T-helper 17 cell (primary cell): ENCODE results near the gene SEMA3F. TPM values are rescaled to one million over a fixed set of nuclear protein-coding genes. Genes with fewer than 3 reads are reported as not detected.

ENCODE experiments used
- ATAC-seq: fragments of 150-1000 bp; cut with Tn5 transposase; 2 replicates; pipeline ENCODE4 v1.10.0; 2021; ENCODE audit warnings: mild to moderate bottlenecking, moderate library complexity
- DNase-seq, 3 donors: peaks; one replicate each; pipeline versions ENCODE4 v3.0.0 to v3.0.0-alpha.2; 2020 to 2021
- H3K9me3 ChIP-seq: one replicate; pipeline ENCODE4 v1.7.0; 2013; ENCODE audit warnings: low read length, mild to moderate bottlenecking; ENCODE audit not compliant: control insufficient read depth, poor library complexity, severe bottlenecking
- H3K27ac Mint-ChIP-seq: one replicate; pipeline ENCODE4 v1.8.0; 2022; ENCODE audit warnings: mild to moderate bottlenecking, moderate library complexity, mixed read lengths
- H3K27me3 Mint-ChIP-seq: one replicate; pipeline ENCODE4 v1.8.0; 2022; ENCODE audit warnings: mixed read lengths
- H3K36me3 Mint-ChIP-seq: one replicate; pipeline ENCODE4 v1.8.0; 2022; ENCODE audit warnings: low read depth, mixed read lengths
- H3K4me1 Mint-ChIP-seq: one replicate; pipeline ENCODE4 v1.8.0; 2022; ENCODE audit warnings: mild to moderate bottlenecking, mixed read lengths
- H3K4me3 Mint-ChIP-seq: one replicate; pipeline ENCODE4 v1.8.0; 2022; ENCODE audit warnings: mild to moderate bottlenecking, moderate library complexity, mixed read lengths
- total RNA-seq, 4 donors: library from RNA in 2 of 4; stranded (reverse) in 2 of 4; gene quantifications; one replicate each; pipeline ENCODE4 v1.2.3 and lab custom pipeline; 2022 to 2026

Gene SEMA3F
- total RNA-seq, 2 donors from 2014 or later = 0.18 TPM; not detected in 1

DNA sequence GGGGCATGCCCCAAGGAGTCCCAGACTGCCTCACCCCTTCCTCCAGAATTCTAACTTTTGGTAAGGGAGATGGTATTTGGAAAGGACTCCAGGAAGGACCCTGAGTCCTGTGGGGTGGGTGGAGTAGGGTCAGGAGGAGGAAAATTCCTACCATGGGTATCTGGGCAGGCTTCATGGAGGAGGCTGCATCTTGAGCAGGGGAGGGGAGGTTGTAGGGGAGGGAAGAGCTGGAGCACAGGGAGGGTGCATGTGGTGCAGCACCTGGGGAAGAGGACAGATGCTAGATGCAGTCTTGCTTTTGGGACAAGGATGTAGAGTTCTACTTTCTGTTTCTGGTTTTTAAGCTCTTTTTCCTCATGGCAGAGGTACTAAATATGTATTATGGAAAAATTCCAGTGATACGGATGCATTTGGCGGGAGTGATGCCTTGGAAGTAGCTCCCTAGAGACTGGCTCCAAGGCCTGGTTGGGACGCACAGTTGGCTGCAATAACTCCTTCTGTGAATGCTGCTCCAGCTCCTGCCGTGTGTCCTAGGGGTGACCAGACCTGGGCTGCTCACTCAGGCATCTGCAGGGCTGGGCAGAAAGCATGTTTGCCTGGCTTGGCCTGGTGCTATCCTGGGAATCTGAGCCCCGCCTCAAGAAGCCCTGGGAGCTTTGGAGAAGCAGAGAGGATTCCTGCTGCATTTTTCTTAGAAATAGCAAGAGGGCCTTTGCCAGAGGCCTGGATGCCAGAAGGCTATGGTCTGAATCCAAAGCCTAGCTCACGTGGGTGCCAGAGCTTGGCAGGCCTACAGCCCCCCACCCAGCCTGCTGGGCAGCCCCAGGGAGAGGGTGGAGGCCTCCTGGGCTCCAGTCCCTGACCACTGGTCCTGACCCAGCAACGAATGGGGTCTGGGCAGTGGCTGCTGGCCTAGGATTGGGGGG is 10.1 kb downstream of the SEMA3F start:
- H3K4me1 Mint-ChIP-seq = no peaks in the 10 kb centered on the region
- ATAC-seq (no peak), DNase-seq (no peak)
- no peak overlapping the region for H3K27ac Mint-ChIP-seq
- peaks cover 9% of the 10 kb centered on the region for H3K27me3 Mint-ChIP-seq
- no peaks in the 10 kb centered on the region for H3K9me3 ChIP-seq
- no peaks in the 10 kb centered on the region for H3K36me3 Mint-ChIP-seq
- H3K4me3 Mint-ChIP-seq = no peak overlapping the region

GRCh38 chr3:50165910-50166538 is 10.9 kb downstream of the SEMA3F start:
- H3K9me3 ChIP-seq = no peaks in the 10 kb centered on the region
- H3K4me1 Mint-ChIP-seq = no peaks in the 10 kb centered on the region
- ATAC-seq = no peak
- H3K4me3 Mint-ChIP-seq = no peak overlapping the region
- DNase-seq = no peak
- H3K36me3 Mint-ChIP-seq = no peaks in the 10 kb centered on the region
- peaks cover 9% of the 10 kb centered on the region for H3K27me3 Mint-ChIP-seq
- no peak overlapping the region for H3K27ac Mint-ChIP-seq

DNA sequence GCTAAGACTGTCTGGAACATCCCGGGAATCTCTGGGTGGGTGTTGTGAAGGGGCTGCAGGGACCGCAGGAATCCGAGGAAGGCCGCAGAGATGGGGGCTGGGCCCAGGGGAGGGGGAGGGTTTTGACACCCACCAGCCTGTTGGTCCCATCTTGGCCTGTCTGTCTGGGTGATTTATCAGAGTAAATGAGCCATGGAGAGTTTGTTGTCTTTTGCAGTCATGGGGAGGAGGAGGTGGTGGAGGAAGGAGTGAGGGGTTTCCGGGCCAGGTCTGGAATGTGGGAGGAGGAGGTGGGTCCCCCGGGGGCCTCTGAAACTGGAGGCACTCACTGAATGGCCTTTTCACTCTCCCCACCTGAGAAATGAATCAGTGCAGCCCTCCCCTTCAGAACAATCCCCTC is 11.5 kb downstream of the SEMA3F start:
- no peaks in the 10 kb centered on the region for H3K4me1 Mint-ChIP-seq
- no peaks in the 10 kb centered on the region for H3K36me3 Mint-ChIP-seq
- H3K27me3 Mint-ChIP-seq = peaks cover 9% of the 10 kb centered on the region
- no peak overlapping the region for H3K4me3 Mint-ChIP-seq
- DNase-seq = no peak
- H3K27ac Mint-ChIP-seq = no peak overlapping the region
- ATAC-seq = no peak
- no peaks in the 10 kb centered on the region for H3K9me3 ChIP-seq

- H3K27ac Mint-ChIP-seq = no peak overlapping the region
- ATAC-seq (no peak), DNase-seq (no peak)
- H3K4me1 Mint-ChIP-seq = no peaks in the 10 kb centered on the region
- H3K36me3 Mint-ChIP-seq = no peaks in the 10 kb centered on the region
- no peak overlapping the region for H3K4me3 Mint-ChIP-seq
- H3K9me3 ChIP-seq = no peaks in the 10 kb centered on the region
- H3K27me3 Mint-ChIP-seq = peaks cover 9% of the 10 kb centered on the region
These were observed 12.1 kb downstream of the SEMA3F start for GRCh38 chr3:50167069-50167840.

- peaks cover 9% of the 10 kb centered on the region for H3K27me3 Mint-ChIP-seq
- no peak overlapping the region for H3K27ac Mint-ChIP-seq
- ATAC-seq = no peak
- no peak overlapping the region for H3K4me3 Mint-ChIP-seq
- H3K4me1 Mint-ChIP-seq = no peaks in the 10 kb centered on the region
- no peak for DNase-seq
- H3K36me3 Mint-ChIP-seq = no peaks in the 10 kb centered on the region
- no peaks in the 10 kb centered on the region for H3K9me3 ChIP-seq
These were observed 12.7 kb downstream of the SEMA3F start for GRCh38 chr3:50167841-50168209.

- Mint-ChIP-seq H3K27me3 (peaks cover 9% of the 10 kb centered on the region), H3K27ac (no peak overlapping the region), H3K4me1 (no peaks in the 10 kb centered on the region), H3K4me3 (no peak overlapping the region), H3K36me3 (no peaks in the 10 kb centered on the region)
- H3K9me3 ChIP-seq = no peaks in the 10 kb centered on the region
- no peak for DNase-seq
- no peak for ATAC-seq
These were observed 13.3 kb downstream of the SEMA3F start for GRCh38 chr3:50168388-50168787.

DNA sequence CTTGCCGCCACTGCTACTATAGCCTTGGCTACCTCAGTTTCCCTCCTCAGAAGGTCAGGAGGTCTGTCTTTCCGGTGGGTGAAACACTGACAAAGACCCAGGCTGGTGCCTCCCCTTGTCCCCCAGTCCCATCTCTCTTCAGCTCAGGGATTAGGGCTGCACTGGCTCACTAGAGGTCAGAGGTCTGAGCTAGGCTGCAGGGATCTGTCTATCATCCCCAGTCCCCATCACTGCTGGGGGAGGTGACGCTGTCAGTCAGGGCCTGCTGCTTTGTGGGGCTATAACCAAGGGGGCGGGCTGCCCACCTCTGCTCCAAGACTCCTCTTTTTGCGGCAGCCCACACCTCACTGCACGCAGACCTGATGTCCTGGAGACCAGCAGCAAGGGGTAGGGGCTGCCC is 13.7 kb downstream of the SEMA3F start:
- DNase-seq (no peak), ATAC-seq (no peak)
- Mint-ChIP-seq H3K27me3 (peaks cover 9% of the 10 kb centered on the region), H3K4me3 (no peak overlapping the region), H3K27ac (no peak overlapping the region), H3K36me3 (no peaks in the 10 kb centered on the region), H3K4me1 (peaks cover 1% of the 10 kb centered on the region)
- no peaks in the 10 kb centered on the region for H3K9me3 ChIP-seq

DNA sequence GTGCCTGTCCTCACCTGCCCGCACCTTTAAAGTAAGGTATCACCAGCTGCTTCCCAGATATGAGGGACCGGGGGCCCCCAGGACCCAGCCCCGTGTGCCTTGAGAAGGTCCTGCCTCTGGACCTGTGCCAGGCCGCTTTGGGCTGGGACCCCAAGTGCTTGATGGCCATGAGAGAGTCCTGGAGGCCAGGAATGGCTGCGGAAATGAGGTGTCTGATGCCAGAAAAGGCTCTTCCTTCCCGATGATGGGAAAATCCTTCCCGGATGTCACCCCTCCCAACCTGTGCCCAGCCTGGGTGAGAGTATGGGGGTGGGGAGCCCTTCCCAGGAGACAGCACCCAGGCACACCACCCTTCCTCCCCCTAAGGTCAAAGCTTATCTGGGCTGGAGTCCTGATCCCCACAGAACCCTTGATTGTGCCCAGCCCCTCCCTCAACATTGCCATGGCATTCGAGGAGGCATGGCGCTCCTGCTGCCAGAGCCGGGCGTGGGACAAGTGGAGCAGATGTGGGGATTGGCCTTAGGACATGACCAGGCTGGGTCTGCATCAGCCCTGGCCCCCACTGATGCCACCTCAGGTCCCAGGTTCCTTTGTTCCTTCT is 14.2 kb downstream of the SEMA3F start:
- H3K4me1 Mint-ChIP-seq = peaks cover 2% of the 10 kb centered on the region
- ATAC-seq = no peak
- H3K36me3 Mint-ChIP-seq = no peaks in the 10 kb centered on the region
- DNase-seq = no peak
- H3K4me3 Mint-ChIP-seq = no peak overlapping the region
- peaks cover 9% of the 10 kb centered on the region for H3K27me3 Mint-ChIP-seq
- H3K9me3 ChIP-seq = no peaks in the 10 kb centered on the region
- no peak overlapping the region for H3K27ac Mint-ChIP-seq

GRCh38 chr3:50169858-50170257 is 14.7 kb downstream of the SEMA3F start:
- Mint-ChIP-seq H3K4me3 (no peak overlapping the region), H3K36me3 (no peaks in the 10 kb centered on the region), H3K27ac (no peak overlapping the region), H3K4me1 (peaks cover 2% of the 10 kb centered on the region), H3K27me3 (peaks cover 4% of the 10 kb centered on the region)
- no peak for ATAC-seq
- no peaks in the 10 kb centered on the region for H3K9me3 ChIP-seq
- no peak for DNase-seq

DNA sequence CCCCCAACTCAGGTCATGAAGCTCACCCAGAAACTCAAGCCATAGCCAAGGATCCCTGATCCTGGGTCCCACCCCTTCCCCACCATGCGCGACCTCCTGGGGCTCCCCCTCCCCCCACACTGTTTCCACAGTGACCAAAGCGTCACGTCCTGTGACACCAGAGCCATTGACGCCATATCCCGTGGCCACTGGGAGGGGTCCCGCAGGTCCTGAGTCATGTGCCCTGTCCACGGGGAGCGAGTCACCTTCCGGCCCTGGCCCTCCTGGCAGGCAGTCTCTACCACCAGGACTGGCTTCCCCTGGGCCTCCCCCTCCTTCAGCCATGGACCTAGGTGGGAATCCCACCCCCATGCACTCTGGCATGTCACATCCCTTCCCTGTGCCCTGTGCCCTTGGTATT is 15.6 kb downstream of the SEMA3F start:
- Mint-ChIP-seq H3K27ac (no peak overlapping the region), H3K36me3 (no peaks in the 10 kb centered on the region), H3K27me3 (peaks cover 4% of the 10 kb centered on the region), H3K4me1 (peaks cover 2% of the 10 kb centered on the region), H3K4me3 (no peak overlapping the region)
- ATAC-seq (no peak), DNase-seq (no peak)
- no peaks in the 10 kb centered on the region for H3K9me3 ChIP-seq

- ATAC-seq = no peak
- Mint-ChIP-seq H3K4me3 (no peak overlapping the region), H3K27me3 (peaks cover 4% of the 10 kb centered on the region), H3K36me3 (no peaks in the 10 kb centered on the region), H3K4me1 (peaks cover 5% of the 10 kb centered on the region), H3K27ac (no peak overlapping the region)
- no peaks in the 10 kb centered on the region for H3K9me3 ChIP-seq
- DNase-seq = no peak
These were observed 16.6 kb downstream of the SEMA3F start for GRCh38 chr3:50171540-50172301.

- Mint-ChIP-seq H3K27ac (no peak overlapping the region), H3K4me1 (peaks cover 5% of the 10 kb centered on the region)
- DNase-seq = no peak
These were observed 17.6 kb downstream of the SEMA3F start for GRCh38 chr3:50172626-50173220.

More at GRCh38 chr3:50172626-50173220, 17.6 kb downstream of the SEMA3F start:
- Mint-ChIP-seq H3K36me3 (no peaks in the 10 kb centered on the region), H3K27me3 (peaks cover 4% of the 10 kb centered on the region), H3K4me3 (no peak overlapping the region)
- no peaks in the 10 kb centered on the region for H3K9me3 ChIP-seq
- ATAC-seq = no peak
